Stimulated activated CD8-positive, alpha-beta memory T cell treated with anti-CD3 and anti-CD28 coated beads, Interleukin-15, amount 100 ng/mL, for 4 hours (primary cell): Measurements from ENCODE around the gene FXYD1.
"Not testable (repeated sequence)": the region's sequence is repeated elsewhere in the genome, so short reads cannot be mapped to it uniquely, and the experiment has no call there.

Experiments used
- DNase-seq, 2 donors: peaks; one replicate each; pipeline ENCODE4 v3.0.0-alpha.2; 2020; ENCODE audit warnings: low read depth in 2 of 2

The FXYD1 gene

DNA sequence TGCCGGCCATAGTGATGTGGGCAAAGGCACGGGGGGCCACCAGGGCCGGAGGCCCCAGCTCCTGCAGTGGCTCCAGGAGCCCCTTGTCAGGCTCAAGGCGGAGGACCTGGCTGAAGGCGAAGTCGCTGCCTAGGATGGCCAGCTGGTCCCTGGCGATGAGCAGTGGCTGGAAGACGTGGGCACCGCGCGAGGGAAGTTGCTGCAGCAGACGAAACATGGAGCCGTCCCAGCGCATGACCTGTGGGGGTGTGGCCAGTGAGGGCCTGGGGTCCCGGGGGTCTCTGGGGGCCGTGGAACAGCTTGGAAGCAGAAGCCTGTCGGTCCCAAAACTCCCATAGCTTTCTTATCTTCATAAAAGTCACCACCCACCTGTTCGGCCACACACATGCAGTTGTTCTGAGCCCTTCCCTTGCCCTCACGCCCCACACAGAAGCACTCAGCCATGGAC is 13.3 kb upstream of the FXYD1 start:
- no peak for DNase-seq

DNA sequence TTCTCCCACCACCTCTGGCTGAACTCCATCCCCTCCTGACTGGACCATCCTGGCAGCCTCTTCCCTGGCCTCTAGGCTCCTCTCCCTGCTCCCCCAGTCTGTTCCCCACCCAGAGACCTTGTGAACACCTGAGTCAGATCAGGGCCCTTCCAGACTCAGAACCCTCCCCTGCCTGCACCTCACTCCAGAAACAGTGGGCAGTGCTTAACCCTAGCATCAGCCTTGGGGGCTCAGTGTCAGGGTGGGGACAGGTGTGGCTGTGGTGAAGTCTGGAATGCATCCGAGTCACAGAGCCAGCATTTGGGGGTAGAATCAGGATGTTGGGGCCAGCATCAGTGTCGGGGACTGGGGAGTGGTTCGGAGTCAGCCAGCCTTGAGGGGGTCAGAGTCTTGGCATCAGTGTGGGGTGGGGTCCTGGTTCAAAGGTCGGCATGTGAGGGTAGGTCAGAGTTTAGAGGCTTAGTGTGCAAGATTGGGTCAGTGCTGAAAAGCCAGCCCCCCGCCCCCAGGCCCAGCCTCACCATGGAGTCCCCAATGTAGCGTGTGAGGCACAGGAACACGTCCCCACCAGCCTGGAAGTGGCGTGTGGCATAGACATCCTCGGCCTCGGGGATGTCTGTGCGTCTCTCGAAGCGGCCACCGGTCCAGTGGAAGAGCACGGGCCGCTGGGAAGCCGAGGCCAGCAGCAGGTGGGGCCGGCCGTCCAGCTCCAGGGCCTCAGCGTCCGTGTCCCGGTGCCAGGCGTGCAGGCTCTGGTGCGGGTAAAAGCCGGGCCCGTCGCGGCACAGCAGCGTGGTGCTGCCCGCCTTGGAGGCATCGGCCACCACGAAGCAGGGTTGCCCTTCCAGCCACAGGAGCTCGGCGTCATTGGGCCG is 12.6 kb upstream of the FXYD1 start:
- no peak for DNase-seq

DNA sequence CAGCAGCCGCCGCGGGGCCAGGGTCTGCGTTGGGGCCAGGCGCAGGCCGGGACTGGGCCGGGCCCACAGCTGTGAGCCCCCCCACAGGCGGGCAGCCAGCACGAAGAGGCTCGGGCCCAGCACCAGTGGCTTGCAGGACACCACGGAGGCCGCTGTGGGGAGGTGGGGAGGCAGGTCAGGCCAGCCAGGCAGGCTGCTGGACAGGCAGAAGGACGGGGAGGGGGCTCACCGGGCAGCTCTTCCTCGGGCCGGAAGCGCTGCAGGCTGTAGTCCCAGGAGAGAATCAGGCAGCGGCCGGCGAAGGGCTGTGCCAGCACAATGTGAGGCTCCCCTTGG is 12.0 kb upstream of the FXYD1 start:
- DNase-seq: no peak

DNA sequence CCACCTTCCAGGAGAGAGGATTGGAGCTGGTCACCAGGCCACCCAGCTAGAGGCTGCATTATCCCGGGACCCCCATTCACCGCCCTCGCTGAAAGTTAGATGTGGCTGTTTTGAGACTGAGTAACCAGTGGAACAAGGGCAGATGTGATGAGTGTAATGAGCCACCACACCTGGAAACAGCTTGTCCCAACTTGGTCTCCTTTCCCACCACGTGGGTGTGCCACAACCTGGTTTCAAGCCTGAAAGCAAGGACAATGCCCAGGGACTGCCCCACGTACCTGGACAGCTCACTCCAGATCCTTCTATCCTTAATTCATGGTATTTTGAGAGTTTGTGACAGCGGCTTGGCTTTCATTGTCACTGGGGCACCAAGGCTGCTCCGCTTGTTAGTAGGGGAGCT is 10.8 kb upstream of the FXYD1 start:
- no peak for DNase-seq

DNA sequence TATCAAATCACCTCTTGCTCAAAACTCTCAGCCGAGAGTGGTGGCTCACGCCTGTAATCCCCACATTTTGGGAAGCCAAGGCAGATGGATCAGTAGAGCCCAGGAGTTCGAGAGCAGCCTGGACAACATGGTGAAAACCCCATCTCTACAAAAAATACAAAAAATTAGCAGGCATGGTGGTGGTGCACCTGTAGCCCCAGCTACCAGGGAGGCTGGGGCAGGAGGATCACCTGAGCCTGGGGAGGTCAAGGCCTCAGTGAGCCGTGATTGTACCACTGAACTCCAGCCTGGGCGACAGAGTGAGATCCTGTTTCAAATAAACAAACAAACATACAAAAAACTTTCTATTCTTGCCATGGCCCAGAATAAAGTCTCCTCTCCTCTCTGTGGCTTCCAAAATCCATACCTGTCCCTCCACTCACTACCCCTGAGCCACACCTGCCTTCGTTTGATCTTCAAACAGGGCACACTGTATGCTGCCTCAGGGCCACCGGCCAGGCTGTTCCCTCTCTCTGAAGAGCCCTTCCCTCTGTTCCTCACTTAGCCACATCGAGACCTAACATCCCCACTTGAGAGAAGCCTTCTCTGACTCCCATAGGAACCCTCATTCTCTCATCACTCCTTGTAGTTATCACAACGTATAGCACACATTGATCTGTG is 10.1 kb upstream of the FXYD1 start:
- DNase-seq: no peak

DNA sequence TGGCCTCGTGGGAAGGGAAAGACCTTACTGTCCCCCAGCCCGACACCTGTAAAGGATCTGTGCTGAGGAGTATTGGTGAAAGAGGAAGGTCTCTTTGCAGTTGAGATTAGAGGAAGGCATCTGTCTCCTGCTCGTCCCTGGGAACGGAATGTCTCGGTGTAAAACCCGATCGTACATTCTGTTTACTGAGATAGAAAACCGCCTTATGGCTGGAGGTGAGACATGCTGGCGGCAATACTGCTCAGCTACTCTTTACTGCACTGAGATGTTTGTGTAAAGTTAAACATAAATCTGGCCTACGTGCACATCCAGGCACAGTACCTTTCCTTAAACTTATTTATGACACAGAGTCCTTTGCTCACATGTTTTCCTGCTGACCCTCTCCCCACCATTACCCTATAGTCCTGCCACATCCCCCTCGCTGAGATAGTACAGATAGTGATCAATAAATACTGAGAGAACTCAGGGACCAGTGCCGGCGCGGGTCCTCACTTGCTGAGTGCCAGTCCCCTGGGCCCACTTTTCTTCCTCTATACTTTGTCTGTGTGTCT is 8.8 kb upstream of the FXYD1 start:
- DNase-seq: not testable (repeated sequence)

DNA sequence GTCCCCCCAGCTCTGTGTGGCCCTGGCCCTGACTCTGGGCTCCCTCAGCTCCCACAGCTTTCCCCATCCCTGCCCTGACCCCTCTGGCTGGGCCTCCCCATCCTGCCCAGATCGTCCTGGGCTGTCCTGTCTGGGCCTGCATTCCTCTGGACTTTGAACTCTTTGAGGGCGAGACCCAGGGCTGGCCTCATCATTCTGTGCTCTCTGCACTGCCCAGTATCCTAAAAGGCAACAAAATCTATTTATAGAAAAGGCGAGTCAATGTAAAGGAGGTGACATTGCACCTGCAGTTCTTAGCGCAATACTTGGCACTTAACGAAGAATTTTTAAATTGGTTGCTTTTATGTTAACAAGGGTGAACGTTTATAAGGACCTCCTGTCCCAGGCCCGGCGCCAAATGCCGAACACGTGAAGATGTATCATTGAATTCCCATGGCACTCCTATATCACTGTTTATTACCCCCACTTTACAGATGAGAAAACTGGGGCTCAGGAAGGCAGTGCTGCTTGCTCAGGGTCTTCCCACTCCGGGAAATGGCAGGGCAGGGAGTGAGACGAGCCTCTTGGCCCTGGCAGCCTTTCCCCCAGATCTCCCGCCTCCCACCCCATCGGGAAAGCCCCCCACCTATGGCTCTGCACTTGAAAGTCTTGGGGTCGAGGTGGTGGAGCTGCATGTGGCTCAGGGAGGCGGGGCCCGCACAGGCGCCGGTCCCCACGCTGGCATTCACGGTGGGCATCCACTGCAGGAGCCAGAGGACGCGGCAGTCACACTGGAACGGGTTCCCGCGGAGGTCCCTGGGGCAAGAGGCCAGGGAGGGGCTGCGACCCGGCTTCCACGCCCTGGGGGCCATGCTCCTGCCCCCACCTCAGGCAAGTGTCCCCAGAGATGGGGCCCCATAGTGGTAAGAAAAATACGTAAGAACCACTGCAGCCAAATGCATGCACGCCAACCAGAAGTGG is 7.6 kb upstream of the FXYD1 start:
- no peak for DNase-seq

DNA sequence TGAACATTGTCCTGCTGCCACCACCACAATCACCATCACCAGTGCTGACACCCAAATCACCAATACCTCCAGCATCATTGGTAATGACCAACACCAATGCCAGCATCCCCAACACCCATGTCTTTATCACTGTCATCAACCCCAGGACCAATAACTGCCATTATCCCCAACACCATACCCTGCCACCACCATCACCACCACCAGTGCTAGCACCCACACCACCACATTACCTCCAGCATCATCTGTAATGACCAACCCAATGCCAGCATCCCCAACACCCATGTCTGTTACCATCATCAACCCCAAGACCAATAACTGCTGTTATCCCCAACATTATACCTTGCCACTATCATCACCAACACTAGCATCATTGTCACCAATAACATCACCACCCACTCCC is 6.4 kb upstream of the FXYD1 start:
- DNase-seq: no peak

DNA sequence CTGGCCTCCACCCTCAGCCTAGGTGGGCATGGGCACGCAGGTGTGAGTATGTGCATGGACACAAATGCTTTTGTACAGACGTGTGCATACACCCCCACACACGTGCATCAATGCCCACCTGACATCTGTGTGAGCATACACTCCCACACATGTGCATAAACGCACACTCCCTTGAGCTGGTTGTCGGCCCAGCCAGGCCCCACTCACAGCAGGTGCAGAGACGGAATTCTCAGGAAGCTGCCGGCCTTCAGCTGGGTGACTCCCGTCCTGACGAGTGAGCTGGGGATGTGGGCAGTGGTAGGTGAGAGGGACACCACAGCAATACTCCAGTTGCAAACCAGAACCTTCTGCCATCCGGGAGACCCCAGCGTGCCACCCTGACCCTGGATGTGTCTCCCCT is 4.8 kb upstream of the FXYD1 start:
- no peak for DNase-seq

DNA sequence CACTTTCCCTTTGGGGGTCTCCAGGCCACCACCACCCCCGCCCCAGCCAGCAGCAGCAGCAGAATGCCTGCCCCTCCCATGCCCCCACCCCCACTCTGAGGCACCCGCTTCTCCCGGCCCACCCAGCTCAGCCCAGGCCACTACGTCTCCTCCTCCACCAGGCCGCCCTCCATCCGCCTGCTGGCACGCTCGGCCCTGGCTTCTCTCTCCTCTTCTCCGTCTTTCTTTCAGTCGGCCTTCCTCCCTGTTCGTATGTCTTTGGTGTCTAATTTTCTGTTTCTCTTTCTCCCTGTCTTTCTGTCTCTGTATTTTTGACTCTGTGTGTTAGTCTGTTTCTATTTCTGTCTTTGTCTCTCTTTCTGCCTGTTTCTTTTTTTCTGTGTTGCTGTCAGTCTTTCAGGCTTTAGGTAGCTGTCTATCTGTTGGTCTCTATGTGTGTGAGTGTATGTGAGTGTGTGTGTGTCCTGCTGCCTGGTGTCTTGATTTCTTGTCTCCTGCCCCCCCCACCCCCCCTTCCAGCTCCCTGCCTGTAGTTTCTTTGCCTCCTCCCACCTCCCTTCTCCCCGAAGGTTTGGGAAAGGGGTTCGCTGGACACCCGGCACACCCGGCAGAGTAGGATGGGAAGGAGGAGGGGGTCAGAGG is 3.9 kb upstream of the FXYD1 start, which contains the start of gene LGI4:
Gene LGI4, minus strand, starts transcription at position 459 of the 642 bp plus-strand sequence. Its CDS starts 379 bp downstream, at position 80.
- DNase-seq: no peak

DNA sequence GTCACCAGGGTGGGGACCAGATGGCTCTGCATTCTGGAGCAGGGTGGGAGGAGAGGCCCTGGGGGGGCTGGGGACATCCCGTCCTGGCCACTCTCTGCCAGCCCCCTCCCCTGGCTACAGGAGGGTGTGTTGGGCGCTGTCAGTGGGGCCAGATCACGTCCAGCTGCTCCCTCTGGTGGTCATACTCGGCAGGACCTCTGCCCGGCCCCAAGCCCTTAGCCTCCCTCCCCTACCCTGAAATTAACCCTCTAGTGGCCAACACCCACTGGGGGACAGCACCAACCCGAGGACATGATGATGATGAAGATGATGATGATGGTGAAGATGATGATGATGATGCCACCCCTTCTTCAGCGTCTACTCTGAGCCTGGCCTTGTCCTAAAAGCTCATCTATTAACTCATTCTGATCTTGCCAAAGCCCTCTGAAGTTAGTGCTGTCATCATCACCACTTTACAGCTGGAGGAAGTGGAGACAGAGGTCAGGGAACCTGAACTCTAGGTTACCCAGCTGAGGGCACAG is 3.2 kb upstream of the FXYD1 start:
- no peak for DNase-seq

DNA sequence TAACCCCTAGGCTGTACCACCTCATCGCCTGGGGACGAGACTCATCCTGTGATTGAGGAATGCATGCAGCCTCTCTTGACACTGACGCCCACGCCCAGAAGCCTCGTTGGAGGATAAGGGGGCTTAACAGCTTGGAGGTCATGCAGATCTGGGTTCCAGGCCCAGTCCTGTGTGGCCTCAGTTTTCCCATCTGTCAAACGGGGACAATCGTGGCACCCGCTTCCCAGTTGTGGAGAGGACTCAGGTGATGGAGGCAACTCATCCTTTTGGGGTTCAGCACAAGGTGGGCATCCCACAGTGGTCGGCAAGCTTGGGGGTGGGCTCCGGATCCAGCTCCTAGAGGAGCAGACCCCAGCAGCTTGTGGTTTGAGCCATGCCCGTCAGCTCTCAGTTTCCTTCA is 2.4 kb upstream of the FXYD1 start:
- no peak for DNase-seq

DNA sequence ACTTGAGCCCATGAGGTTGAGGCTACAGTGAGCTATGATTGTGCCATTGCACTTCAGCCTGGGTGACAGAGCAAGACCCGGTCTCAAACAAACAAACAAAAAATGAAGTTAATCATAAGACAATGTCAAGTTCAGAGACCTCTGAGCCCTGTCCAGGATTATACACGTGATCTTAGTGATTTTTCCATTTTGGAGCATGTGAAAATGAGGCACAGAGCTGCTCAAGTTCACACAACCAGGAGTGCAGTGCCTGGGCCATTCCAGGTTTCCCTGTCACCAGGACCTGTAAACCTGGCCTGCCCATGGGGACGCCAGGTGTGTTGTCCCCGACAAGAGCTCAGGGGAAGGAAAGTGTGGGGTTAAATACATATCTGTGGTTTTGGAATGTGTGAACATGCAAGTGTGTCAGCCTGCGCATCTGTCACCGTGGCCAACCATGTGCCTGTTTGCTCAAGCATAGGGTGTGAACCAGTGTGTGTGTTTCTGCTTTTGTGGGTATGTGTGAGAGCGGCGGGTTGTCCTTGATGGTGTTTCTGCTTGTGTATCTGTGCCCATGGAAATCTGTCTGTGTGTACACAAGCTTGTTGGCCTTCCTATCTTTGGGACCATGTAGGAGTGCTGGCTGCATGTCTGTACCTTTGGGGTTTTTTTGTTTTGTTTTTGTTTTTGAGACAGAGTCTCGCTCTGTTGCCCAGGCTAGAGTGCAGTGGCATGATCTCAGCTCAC is 1.5 kb upstream of the FXYD1 start:
- no peak for DNase-seq

DNA sequence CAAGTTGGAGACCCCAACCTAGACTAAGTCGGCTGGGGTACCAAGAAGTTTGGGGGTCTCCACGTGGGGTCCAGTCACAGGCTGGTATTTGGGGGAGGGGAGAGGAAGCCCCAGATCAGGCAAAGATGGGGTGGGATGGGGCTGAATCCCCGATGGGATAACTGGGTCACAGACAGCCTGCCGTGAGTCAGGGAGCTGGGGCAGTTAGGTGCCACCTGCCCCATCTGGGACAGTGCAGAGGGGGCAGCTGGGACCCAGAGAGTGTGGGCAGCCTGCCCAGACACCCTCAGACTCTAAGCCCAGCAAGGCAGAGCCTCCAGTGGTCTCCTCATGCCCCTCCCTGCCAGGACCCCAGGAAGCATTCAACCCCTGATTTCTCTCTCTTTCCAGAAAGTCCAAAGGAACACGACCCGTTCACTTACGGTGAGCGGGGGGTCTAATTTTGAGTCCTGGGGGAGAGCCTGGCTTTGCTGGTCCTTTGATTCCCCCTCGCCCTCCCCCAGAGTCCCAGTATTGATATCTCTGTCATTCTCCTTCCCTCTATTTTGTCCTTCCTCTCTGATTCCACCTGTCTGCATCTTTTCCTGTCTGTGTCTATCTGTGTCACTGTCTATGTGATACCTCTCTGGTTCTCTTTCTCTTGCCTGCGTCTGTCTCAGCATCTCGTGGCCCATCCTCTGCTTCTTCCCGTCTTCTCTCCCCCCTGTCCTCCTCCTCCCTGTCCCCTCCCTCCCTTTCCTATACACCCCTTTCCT is 1.8 kb downstream of the FXYD1 start:
- no peak for DNase-seq

DNA sequence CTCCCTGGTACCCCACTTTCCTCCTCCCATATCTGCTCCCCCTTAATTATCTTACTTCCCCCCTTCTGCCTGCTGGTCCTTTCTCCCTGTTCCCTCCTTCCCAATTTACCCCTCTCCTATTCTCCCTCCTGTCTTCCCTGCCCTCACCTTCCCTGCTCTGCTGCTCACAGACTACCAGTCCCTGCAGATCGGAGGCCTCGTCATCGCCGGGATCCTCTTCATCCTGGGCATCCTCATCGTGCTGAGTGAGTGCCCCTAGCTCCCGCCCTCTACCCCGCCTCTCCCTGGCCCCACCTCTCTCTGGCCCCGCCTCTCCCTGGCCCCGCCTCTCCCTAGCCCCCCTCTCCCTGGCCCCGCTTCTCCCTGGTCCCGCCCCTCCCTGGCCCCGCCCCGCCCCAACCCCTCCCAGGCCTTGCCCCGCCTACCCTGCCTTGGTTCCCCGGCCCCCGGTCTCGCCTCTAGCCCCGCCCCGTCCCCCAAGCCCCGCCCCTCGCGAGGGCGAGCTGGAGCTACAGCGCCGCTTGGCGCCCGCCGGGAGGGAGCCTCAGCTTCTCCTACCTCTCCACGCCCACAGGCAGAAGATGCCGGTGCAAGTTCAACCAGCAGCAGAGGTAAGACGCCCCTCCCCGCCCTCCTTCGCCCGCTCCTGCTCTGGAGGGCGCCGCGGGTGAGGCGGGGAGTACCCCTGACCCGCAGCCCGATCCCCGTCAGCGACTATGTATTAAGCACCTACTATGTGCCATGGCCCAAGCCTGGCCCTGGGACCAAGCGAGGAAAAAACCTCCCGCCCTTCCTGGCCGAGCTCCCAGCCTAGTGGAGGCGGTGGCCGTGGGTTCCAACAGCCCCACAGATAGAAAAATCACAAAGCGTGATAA is 2.6 kb downstream of the FXYD1 start:
- DNase-seq: peak; percentile 87 to 92

DNA sequence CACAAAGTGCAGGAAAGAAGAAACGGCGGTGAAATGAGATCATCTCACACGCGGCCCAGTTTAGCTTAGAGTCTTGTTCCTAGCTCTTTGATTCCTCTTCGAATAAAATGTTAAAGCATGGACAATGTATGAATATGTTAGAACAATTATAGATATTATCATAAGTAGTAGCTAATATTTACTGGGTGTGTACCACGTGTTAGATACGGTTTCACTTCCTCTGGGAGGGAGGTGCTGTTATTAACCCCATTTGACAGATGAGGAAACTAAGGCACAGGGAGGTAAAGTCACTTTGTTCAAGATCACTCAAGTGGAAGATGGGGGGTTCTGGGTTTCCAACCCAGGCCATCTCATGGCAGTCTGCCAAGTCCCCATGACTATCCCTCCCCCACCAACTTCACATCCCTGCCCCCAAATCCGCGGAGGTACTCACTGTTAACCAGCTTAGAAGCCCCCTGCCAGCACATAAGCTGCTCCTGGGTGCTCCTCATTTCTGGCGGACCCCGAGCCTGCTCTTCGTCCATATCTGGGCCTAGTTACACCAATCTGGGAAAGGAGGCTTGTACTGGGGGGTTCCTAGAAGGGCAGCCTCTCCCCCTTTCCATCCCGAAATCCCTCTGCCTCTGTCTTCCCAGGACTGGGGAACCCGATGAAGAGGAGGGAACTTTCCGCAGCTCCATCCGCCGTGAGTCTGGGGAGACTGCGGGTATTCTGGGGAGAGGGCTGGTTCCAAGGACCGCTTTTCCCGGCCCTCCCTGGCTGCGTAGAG is 3.4 kb downstream of the FXYD1 start:
- DNase-seq: no peak

DNA sequence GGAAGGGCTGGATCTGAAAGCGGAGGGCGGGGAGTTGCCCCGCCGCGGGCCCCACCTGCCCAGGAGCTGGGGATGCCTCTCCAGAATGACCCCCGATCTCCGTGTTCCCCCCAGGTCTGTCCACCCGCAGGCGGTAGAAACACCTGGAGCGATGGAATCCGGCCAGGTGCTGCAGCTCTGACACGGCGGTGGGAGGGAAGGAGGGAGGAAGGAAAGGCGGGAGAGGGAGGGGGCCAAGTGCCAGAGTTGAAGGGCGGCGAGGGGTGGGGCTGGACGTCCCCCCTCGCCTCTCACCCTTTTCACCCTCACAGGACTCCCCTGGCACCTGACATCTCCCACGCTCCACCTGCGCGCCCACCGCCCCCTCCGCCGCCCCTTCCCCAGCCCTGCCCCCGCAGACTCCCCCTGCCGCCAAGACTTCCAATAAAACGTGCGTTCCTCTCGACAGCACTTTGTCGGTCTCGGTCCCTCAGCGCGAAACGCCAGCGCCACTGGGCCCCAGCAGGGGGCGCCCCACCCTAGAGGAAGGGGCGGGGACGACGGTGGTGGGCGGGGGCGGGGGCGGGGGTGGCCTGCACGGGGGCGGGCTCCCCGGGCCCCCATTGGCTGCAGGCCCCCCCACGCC is 4.1 kb downstream of the FXYD1 start:
- peak in 1 of 2 donors; percentile 38 for DNase-seq
